HEK293T (cell line): ENCODE measurements around the gene SH3PXD2B.

Experiments
- FOXM1 ChIP-seq: fragments of 450-650 bp; IDR thresholded peaks from 2 replicates; pipeline ENCODE4 v1.6.1; 2017; ENCODE audit warnings: mild to moderate bottlenecking, borderline replicate concordance
- NFRKB ChIP-seq: fragments of 450-650 bp; IDR thresholded peaks from 2 replicates; pipeline ENCODE4 v1.6.1; 2016; ENCODE audit warnings: mild to moderate bottlenecking, moderate library complexity
- ZNF384 ChIP-seq: fragments of 450-650 bp; IDR thresholded peaks from 2 replicates; pipeline ENCODE4 v1.6.1; 2016

- no peak for TF ChIP-seq NFRKB
- no peak for TF ChIP-seq ZNF384
- TF ChIP-seq FOXM1: peak; percentile 62; the same call in 1 of the 2 replicates
Measured at GRCh38 chr5:172283862-172284610, 170.3 kb downstream of the SH3PXD2B start.
